Activated CD4-positive, alpha-beta T cell treated with anti-CD3 and anti-CD28 coated beads, Interleukin-2, amount 50 U/mL, for 4 hours (primary cell): ENCODE data around the gene PRSS27.
"Not testable (repeated sequence)": the region's sequence is repeated elsewhere in the genome, so short reads cannot be mapped to it uniquely, and the experiment has no call there.

Experiments used
- DNase-seq, 2 experiments: peaks; one replicate each; pipeline ENCODE4 v3.0.0-alpha.2; 2020

The PRSS27 gene

DNA sequence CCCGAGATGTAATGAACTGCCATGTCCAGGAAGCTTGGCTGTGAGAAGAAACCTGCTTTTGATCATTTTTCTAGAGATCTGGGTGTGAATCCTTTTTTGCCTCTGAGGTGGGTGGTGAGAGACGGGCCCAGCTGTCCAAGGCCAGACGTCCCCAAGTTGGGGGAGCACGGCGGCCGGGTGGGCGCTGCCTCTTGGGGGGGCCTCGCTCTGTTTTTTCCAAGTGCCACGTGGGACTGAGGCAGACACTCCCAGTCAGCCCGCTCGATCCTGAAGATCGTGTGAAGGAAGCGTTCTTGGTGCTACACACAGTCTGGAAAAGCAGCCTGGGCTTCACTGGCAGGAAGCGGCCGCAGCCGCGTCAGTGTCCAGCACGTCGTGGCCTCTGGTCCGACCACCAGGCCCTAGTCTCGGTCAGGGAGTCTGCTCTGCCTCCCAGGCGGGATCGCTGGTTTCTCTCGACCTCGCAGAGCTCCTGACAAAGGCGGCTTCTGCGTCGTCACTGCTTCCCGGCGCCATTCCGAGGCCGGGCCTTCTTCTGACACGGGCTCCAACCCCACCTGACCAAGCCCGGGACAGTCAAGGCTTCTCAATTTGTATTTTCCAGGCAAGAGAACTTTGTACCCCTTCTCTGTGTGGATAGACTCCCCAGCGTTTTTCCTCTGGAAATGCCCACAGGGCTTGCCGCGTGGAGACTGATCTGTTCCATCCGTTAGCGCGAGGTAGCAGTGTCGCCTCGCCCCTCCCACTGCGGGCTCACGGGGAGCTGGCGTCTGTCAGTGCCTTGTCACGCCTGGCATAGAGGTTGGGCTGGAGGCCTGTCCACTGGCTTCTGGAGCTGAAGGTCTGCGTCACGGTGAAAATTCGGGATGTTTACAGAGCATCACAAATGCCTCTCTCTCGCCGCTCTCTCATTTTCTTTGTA is 12.4 kb downstream of the PRSS27 start:
- DNase-seq = no peak

GRCh38 chr16:2706611-2707311 is 13.3 kb downstream of the PRSS27 start:
- no peak for DNase-seq

DNA sequence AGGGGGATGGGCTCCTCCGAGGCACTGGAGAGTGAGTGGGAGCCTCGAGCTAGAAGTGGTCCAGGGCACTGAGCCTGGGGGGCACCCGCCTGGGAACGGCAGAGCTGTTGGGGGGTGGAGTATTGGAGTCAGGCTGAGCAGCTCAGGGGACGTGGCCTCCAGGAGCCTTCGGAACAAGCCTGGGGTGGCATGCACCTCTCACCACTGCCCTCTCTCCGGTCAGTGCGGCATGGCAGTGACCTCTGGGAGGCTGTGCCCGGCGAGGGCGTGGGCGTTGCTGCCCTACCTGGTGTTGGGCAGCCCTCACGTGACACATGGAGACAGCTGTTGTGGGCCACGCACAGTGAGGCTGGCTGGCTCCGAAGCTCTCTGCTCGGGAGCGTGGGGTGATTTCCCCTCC is 13.9 kb downstream of the PRSS27 start:
- DNase-seq = no peak

- DNase-seq = no peak
Measured at GRCh38 chr16:2705351-2705750, 14.7 kb downstream of the PRSS27 start.

DNA sequence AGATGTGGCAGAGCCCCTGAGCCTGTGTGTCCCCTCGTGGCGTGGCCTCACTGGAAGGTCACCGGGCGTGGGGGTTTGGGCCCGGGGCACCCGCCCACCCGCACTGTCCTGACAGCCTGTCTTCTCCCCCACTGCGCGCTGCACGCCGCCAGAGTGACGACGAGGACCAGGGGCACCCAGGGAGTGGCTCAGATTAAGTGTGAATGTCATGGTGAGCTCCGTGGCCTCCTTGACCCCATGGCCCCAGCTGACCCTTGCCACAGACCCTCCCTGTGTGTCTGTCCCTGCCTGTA is 15.1 kb downstream of the PRSS27 start:
- no peak for DNase-seq

DNA sequence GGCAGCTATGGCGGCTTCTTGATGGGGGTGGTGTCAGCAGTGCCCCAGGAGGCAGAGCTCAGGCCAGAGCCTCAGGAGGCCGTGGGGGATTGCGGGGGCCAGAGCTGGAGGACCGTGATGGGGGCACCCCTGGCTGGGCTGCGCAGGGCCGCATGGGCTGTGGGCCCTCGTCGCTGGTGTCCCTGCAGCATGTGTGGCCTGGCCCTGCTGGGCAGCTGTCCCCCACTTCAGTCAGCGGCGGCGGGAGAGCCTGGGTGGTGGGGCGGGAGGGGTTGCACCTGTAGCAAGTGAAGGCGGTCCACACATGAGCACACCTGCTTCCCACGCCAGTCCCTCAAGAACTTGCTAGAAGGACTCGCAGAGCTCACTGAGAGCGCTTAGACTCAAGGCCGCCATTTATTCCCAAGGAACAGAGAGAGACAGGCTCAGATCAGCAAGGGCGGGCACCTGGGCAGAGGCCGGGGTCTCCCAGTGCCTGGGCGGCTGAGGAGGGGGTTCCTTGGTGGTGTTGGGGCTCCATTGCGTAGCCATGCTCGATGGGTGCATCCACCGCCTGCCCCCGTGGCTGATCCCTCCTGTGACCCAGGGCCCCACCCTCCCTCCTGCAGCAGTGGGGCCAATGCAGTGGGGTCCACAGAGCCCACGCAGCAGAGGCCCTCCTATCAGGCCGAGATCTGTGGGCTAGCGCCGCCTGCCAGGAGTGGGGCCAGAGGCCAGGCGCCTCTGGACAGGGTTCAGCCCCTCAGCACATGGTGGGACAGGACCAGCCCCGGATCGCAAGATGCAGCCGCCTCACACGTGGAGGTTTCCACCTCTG is 15.7 kb downstream of the PRSS27 start:
- DNase-seq = no peak

GRCh38 chr16:2702871-2703745 is 16.9 kb downstream of the PRSS27 start:
- no peak for DNase-seq

DNA sequence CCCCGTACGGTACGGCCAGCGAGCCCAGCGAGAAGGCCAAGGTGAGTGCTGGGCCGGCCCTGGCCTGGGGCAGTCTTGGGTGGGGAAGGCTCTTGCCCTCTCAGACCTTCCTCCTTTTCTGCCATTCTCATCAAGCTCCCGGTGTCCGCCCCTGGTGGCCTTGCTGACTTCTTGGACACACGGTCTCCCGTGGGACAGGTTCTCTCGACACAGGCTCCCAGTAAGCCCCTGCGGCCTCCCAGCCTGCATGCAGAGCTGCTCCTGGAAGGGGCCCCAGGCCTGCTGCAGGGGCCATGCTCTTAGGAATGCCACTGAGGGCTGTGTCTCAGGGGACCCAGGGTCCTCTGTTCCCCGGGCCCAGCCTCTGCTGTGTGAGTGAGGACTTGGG is 17.6 kb downstream of the PRSS27 start:
- DNase-seq = no peak

DNA sequence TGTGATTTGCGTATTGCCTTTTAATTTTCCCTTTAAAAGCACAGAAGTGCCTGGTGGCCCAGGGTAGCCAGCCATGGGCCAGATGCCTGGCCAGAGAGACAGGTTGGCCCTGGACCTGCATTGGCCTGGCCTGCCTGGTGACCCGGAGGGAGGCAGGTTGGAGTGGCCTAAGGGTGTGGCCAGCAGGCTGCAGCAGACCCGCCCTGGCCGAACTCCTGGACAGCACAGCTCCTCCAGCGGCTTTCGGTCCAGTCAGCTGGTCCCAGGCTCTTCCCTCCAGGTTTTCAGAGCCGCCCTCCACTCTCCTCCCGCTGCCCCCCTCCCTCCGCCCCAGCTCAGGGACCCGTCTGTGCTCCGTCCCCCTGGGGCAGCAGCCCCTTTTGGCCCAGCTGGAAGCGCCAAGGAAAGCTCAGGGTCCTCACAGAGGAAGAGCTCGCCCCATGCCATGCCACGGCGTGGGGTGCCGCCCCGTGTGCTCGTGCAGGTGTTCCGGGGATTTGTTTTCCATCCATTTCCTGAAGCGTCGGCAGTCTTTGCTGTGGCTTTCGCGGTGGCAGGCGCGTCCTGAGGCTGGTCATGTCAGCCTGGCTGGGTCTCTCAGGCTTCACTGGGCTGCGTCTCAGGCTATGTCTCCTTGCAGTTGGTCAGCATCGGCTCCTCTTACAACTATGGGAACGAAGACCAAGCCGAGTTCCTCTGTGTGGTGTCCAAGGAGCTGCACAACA is 18.1 kb downstream of the PRSS27 start:
- no peak for DNase-seq

DNA sequence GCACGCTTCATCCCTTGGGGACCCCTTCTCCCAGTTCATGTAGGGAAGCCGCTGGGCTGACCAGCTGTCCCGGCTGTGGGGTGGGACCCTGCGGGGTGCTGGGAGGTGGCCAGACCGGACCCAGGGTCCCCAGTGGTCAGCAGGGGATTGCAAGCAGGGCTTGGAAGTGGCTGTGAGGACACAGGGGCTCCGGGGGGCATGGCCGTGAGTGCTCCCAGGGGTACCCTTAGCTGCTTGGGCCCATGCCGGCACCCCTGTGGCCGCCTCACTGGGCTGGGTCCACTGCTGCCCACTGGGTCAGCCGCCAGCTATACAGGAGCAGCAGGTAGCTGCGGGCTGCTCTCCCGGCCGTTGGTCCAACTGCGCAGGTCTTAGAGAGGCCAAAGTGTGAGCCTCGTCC is 18.8 kb downstream of the PRSS27 start:
- DNase-seq = no peak

- DNase-seq = no peak
Measured at GRCh38 chr16:2700786-2701185, 19.2 kb downstream of the PRSS27 start.

DNA sequence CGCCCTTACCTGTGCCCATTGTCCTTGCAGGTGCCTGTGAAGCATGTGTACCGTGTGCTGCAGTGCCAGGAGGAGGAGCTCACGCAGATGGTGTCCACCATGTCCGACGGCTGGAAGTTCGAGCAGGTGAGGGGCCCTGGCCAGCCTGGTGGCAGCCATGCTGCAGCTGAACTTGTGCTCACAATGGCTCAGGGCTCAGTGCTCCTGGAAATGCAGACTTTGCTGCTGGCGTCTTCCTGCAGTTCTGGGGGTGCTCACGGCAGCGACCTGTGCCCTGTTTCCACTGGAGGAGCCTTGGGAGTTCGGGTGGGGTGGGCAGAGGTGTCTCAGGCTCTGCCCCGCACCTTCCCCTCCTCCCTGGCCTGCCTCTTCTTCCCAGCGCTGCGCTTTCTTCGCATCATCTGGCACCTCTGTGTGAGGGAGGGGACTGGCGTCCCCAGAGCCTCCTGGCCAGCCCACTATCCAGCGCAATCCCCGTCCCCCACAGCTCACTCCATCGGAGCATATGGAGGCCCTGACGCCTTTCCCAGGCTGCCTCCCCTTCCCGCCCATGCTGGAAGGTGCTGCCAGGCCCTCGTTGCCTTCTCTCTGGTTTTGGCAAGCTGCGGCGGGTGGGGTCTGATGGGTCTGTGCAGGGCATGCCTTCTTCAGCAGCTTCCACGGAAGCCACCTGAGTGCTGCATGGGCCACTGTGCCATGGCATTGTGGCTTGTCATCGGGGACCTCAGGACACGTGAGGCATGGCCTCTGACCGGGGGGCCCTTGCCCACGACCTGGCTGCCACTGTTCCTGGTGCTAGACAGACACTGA is 20.0 kb downstream of the PRSS27 start:
- no peak for DNase-seq

DNA sequence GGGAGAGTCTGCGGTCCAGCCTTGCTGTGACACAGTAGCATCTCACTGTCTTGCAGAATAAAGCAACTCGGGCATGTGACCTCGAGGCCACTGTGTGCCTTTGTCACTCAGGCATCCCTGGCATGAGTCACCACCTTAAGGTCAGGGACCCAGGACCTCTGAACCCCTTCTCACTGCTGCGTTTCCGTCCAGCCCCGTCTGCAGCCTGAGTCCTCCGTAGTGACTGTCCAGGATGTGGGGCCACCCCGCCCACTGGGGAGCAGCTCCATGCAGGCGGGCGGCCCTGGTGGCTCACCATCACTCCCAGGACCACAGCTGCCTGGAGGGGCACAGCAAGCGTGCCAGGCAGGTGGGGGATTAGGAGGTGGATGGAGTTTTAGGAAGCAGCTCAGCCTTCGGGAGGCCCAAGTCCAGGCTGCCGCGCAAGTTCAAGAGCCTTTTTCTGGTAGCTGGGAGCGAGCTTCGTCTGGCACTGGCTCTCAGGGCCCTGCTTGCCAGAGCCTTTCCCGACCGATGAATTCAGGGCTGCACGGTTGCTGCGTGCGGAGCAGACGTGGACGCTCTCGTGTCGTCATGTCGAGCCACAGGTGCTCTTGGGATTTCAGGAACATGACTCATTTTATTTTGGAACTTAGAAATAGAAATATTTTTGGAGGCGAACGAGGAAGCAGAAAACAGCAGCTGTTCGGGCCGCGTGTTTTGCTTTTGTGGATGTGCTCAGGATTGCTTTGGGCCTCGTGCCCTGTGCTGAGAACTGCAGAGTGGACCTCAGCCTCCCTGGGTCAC is 20.9 kb downstream of the PRSS27 start:
- DNase-seq = no peak

DNA sequence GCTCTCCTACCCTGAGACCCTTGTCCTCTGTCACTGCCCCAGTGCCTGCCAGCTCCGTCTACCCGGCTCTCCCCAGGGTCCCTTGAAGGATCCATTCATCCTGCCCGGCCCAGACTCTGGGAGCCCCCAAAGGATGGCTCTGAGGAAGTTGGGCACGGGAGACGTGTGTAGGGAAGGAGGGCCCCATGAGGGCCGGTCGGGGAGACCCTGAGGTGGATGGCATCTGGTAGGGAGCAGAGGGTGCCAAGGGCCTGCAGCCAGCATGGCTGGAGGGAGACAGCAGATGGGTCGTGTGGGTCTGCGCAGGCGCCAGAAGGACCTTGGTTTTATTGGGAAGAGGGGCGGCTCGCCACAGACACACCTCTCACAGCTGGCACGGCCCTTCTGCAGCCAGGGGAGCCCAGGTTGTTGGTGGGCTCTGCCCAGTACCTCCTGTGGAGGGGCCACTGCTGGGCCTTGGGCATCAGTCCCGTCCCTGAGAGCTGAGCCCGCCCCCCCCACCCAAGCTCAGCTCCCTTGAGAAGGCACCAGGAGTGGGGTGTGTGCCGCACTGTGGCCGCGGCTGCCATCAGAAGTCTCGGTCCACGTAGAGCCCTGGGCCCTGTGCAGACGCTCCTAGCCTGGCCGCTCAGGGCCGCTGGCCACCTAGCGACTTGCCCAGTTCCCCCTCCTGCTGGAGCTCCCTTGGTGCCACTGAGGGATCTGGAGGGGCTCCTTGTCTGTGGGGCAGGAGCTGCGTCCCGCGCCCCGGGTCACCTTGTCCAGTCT is 21.7 kb downstream of the PRSS27 start:
- DNase-seq = no peak

GRCh38 chr16:2697401-2697948 is 22.5 kb downstream of the PRSS27 start:
- DNase-seq = no peak

DNA sequence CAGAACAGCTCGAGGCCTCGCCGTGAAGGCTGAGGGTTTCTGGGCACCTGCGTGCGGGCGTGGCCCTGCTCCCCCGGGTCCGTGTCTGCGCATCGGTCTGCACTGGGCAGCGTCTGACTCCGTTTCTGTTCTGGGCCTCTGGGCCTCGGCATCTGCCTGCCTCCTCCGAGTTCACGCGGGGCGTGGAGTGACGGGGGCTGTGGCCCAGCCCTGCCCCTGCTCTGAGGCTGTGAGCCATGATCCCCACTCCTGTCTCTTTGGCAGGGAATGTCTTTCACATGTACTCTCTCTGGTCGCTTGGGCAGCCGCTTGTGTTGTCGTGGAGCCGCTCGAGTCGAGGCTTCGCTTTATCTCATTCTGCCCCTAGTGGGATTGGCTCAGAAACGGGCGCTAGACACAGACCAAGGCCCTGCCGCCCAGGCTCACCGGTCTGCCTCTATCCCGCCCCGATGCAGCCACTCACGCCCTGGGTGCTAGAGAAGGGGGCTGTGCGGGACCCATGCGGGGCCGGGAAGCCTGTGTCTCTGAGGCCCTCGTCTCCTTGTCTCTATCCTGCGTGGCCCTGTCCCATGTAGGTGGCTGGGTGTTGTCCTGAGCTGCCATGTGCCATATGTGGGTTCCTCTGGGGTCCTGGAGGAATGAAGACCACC is 23.3 kb downstream of the PRSS27 start:
- DNase-seq = not testable (repeated sequence)

DNA sequence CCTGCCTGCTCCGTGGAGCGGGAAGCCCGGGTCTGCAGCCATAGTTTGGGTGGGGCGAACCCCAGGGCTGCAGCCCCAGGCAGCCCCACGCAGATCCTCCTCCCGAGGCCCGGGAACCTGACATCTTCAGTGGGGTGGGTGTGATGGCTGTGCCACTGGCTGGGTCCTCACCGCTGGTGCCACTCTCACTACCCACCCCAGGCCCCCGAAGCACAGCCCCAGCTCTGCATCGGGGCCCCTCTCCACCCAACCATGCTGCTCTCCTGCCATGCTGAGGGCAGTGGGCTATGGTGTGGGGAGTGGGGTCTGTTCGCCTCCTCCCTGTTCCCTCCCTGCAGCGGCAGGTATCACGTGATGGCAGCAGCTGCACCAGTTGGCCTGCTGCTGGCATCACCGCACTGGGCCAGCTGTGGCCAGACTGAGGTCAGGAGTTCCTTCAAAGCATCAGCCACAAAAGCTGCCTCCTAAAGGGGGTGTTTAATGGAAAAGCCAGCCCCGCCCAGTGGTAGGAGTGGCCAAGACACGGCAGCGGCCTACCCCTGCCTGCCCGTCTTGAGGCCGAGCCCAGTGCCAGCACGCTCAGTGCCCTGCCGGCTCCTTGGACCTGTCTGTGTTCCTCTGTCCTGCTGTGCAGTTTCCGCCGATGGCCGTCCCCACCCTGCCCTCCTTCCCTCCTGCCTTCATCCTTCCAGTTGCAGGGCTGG is 26.9 kb downstream of the PRSS27 start:
- DNase-seq = no peak
